Fibroblast of lung (primary cell): ENCODE measurements around the gene RCBTB2.

Experiments used
- EZH2 ChIP-seq: IDR thresholded peaks from 2 replicates; pipeline ENCODE4 v1.5.1; 2012; ENCODE audit warnings: low read length, control low read depth, mild to moderate bottlenecking; ENCODE audit errors: missing control alignments
- TF ChIP-seq, protein P1 (sequence below), 2 donors: IDR thresholded peaks in 1 of 2; conservative IDR thresholded peaks in 1 of 2; 1 replicate in 1 of 2; 2 replicates in 1 of 2; pipeline ENCODE4 v1.5.1; 2011 to 2012; ENCODE audit warnings: low read length in 2 of 2, control low read depth in 1 of 2, inconsistent platforms in 1 of 2, low read depth in 1 of 2, mild to moderate bottlenecking in 1 of 2

DNA sequence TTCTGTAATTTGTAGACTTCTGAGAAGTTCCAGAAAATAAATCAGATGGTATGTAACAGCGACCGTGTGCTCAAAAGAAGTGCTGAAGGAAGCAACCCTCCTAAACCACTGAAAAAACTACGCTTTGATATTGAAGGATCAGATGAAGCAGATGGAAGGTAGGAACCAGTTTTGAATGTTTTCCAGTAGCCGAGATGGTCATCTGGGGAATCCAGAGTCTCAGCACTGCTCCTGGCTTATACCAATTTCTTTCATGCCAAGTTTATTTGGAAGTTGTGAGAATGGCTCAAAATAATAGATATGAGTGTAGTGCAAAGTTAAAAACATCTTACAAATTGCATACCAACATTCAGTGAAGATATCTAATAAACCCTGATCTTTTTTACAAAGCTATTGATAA lies 56.2 kb downstream of the RCBTB2 start:
- TF ChIP-seq EZH2, result no peak
- TF ChIP-seq, protein P1, sequence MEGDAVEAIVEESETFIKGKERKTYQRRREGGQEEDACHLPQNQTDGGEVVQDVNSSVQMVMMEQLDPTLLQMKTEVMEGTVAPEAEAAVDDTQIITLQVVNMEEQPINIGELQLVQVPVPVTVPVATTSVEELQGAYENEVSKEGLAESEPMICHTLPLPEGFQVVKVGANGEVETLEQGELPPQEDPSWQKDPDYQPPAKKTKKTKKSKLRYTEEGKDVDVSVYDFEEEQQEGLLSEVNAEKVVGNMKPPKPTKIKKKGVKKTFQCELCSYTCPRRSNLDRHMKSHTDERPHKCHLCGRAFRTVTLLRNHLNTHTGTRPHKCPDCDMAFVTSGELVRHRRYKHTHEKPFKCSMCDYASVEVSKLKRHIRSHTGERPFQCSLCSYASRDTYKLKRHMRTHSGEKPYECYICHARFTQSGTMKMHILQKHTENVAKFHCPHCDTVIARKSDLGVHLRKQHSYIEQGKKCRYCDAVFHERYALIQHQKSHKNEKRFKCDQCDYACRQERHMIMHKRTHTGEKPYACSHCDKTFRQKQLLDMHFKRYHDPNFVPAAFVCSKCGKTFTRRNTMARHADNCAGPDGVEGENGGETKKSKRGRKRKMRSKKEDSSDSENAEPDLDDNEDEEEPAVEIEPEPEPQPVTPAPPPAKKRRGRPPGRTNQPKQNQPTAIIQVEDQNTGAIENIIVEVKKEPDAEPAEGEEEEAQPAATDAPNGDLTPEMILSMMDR (conservative IDR thresholded peaks at IDR 0.05 in 1 of 2, IDR thresholded peaks at IDR 0.05 in 1 of 2; ENCODE audit: low read depth in 1 of 2, low read length in 2 of 2), result no peak
